Stimulated activated CD8-positive, alpha-beta memory T cell treated with anti-CD3 and anti-CD28 coated beads, Interleukin-12 subunit alpha, Interleukin-12 subunit beta, amount 100 ng/mL, for 1 hour (primary cell): Measurements from ENCODE around the gene DENND1B.

ENCODE experiments used
- DNase-seq: peaks from one replicate; pipeline ENCODE4 v3.0.0-alpha.2; 2020; ENCODE audit warnings: low read depth

Gene DENND1B

DNA sequence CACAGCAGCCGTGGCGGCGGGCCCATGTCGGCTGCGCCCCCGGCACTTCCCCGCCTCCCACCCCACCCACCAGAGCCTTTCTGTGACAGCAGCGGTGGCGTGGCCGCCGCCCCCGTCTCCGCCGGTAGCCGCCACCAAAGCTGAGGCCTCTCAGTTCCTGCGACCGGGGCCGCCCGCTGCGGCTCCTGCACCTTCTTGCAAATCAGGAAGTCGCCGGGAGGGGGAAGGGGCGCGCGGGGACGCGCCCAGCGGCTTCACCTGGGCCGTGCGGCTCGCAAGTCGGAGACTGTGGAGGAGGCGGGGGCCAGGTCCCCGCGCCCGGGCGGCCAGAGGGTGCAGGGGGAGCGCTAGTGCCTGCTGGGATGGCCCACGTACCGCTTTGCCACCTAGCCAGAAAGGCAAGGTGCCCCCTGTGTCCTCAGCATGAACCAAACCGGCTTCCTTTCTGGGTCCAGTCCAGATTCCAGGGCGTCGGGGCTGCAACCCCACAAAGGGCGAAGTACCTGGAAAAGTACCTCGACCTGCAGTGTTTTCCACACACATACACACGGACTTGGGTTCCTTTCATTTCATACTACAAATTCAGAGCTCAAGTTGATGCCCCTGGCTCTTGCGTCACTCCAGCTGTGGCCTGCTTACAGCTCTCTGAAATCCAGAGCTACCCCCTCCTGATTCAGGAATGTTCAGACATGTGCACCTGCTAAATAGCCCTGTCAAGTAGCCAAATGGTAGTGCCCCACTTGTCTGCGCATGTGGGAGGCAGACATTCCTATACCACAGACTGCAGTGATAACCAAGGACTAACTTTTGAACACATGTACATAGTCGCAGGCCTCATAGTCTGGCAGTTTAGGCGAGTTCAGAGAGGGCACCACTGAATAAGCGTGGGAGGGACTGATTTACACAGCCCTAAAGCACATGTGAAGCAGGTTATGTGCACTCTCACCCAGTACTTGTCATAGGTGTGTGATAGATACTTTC lies at the start of gene DENND1B:
Gene DENND1B, minus strand, starts transcription at position 199 of the 981 bp plus-strand sequence. CDS start 325 bp downstream, outside the sequence.
- DNase-seq: peak; percentile 56

- DNase-seq: no peak
These were observed 39.0 kb upstream of the DENND1B start for GRCh38 chr1:197814306-197814705.

DNA sequence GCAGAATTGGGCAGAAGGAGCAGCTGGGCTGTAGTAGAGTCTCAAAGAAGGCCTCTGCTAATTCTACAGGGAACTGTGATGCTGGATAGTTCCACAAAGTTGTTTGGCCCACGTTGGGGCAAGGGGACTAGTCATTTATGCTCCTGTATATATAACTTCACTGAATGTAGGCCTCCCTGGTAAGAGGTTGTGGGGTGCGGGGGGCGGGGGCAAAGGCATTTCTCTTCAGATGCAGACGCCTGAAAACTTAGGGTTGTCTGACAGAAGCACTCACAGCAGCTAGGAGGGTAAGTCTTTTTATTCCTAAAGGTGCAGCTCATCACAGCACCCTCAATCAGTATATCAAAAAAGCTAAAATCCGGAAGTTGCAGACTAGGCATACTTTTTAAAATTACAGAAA lies 38.5 kb upstream of the DENND1B start:
- DNase-seq: no peak

GRCh38 chr1:197811769-197812168 lies 36.5 kb upstream of the DENND1B start:
- DNase-seq: no peak

DNA sequence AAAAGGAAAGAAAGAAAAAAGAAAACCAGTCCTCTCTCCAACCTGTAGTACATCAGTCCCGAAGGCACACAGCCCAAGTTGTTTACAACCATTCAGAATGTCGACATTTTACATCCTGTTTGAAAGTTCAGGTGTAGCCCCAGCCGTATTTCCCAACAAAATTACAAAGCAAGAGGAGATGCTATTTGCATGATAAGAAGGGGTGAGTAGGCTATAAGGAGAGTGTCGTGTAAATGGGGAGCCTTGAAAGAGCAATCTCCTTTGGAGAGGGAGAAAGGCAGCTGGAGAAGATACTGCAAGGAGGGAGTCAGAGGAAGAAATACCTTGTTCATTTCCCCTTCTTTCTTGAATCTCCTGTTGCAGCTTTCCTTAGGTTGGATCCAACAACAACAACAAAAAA lies 35.5 kb upstream of the DENND1B start:
- DNase-seq: no peak

GRCh38 chr1:197808880-197809279 lies 33.6 kb upstream of the DENND1B start:
- no peak for DNase-seq

DNA sequence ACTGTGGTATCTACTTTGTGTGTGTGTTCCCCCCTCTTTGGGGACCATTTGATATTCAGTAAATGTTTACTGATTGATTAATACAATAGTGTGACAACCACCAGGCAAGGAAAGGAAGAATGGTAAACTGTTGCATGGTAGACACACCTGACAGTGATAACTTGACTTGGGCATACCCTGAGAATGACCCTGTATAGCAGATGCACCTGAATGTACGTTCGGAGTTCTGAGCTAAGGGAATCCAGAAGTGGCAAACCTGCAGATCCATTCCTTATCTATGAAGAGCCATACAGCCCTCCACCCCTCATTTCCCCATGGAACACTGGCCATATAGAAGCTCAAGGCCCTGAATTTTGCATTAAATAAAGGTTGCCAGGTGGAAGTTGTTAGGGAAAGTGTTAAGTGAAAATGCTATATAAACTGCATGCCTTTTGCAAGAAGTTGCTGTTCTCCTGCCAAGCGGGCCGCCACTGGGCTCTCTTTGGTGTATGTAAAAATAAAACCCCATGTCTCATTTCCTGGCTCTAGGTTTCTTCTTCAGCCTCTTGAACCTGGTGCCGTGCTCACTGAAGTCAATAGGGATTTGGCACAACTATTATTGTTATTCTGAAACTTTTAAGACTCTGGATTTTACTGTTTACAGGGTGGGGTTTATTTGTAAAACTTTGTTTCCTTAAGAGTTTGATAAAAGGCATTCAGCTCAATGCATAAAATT lies 32.6 kb upstream of the DENND1B start:
- DNase-seq: no peak

GRCh38 chr1:197807216-197807615 lies 31.9 kb upstream of the DENND1B start:
- no peak for DNase-seq

DNA sequence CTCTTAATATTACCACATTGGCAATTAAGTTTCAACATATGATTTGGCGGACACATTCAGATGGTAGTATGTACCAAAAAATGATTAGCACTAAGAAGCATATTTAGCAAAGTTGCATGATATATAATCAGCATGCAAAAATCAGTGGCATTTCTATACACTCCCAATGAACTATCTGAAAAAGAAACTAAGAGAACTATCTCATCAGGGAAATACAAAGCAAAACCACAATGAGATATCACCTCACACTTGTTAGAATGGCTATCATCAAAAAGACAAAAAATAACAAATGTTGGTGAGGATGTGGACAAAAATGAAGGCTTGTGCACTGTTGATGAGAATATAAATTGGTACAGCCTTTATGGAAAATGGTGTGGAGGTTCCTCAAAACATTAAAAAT lies 31.4 kb upstream of the DENND1B start:
- no peak for DNase-seq

- DNase-seq: no peak
These were observed 26.4 kb upstream of the DENND1B start for GRCh38 chr1:197801684-197802083.

- DNase-seq: no peak
These were observed 25.8 kb upstream of the DENND1B start for GRCh38 chr1:197801111-197801482.

GRCh38 chr1:197800379-197801110 lies 25.3 kb upstream of the DENND1B start:
- DNase-seq: no peak

DNA sequence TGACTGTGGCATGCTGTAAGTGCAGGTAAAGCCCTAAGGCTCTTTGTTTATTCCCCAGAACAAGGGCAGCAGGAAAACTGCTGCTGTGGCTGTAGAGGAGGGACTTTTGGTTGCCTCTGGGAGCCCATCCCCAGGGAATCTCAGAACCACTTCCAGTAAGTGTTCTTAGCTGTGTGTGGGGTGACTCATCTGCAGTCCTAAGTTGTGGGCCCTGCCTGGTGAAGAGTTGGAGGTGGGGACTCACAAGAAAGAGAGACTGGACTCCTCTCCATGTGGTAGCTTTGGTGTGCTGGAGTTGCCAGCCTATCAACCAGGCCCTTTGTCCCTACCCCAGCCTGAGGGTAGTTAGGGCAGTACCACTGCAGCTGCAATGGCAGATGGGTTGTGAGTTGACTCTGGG lies 24.0 kb upstream of the DENND1B start:
- no peak for DNase-seq

DNA sequence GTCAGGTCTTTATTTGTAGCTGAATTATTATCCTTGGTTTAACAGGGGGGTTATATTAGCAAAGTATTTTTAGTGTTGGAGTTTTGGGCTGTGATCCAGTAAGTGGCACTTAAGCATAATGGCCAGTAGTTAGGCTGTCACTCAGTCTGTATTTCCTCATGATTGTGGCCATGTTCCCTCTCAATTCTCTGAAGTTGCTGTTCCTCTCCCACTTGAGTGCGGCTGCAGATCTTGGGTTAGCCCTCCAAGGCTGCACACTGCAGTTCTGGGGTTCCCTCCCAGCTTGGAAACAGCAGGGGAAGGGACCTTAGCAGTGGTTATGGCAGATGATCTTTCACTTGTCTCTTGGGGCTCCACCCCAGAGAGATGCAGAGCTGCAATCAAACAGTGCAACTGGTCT lies 23.2 kb upstream of the DENND1B start:
- no peak for DNase-seq

- no peak for DNase-seq
These were observed 21.7 kb upstream of the DENND1B start for GRCh38 chr1:197797010-197797409.

GRCh38 chr1:197788741-197789739 lies 13.8 kb upstream of the DENND1B start:
- DNase-seq: no peak

DNA sequence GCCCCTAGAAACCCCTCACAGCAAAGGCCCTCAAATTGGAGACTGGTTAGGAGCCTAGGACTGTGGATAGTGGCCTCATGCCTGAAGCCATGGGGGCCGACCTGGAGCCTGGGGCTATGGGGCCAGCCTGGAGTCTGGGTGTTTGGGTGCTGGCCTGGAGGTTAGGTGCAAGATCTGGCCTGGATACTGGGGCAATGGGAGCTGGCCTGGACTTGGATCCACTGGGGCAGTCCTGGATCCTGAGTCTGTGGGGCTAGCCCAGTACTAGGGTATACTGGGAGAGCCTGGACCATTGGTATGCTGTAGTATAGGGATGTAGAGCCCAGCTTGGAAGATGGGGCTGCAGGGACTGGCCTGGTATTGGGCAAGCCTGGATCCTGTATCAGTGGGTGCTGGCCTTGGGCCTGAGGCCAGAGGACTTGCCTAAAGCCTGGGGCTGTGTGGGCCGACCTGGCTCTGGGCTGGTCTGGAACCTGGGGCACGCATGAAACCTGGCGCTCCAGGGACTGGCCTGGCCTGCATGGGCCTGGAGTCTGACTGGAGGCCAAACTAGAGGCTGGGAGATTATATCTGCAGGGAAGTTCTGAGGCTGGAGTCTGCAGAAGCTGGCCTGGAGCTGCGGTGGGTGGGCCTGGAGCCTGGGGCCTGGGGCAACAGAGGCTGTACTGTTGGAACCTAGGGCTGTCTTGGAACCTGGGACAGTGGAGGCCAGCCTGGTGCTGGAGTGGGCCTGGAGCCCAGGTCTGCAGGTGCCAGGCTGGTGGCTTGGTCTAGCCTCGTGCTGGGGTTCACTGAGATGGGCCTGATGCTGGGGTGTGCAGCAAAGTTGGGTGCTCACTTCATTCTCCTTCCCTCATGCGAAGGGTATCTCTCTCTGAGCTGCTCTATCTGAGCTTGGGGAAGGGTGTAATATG lies 12.6 kb upstream of the DENND1B start:
- no peak for DNase-seq

DNA sequence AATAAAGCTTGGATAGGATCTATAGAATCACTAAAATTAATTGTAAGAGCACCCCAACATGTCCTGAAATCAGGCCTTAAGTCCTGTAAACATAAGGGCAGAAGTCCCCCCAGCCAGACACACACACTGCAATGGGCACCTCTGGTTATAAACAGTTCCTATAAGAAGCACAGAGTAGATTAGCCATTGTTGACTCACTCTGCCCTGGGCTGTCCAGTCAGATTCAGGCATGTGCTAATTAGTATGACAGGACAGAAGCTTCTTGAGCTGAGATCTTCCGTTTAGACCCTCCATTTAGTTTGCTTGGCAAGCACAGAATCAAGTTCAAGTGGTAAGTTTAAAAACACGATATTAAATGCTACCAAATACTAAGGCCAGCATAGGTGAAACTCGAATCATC lies 11.8 kb upstream of the DENND1B start:
- DNase-seq: no peak

DNA sequence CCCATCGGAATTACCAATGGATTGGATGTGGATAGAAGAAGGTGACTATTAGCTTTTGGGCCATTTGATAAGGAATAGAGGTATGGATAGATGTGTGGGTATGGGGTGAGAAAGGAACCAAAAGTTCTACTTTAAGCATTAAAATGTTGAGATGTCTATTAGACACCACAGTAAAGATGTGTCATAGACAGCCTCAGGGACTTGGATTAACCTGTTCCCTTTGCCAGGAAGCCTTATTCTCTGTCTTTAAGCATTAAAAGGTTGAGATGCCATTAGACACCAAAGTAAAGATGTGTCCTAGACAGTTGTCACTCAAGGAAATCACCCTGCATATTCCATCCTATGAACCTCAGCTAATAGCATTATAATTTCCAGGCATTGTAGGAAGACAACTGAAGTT lies 11.0 kb upstream of the DENND1B start:
- DNase-seq: no peak

GRCh38 chr1:197783510-197783948 lies 8.2 kb upstream of the DENND1B start:
- DNase-seq: no peak
